ENCODE data around the gene NUDT9.
"Not testable (repeated sequence)": the region's sequence is repeated elsewhere in the genome, so short reads cannot be mapped to it uniquely, and the experiment has no call there.

Gene NUDT9

DNA sequence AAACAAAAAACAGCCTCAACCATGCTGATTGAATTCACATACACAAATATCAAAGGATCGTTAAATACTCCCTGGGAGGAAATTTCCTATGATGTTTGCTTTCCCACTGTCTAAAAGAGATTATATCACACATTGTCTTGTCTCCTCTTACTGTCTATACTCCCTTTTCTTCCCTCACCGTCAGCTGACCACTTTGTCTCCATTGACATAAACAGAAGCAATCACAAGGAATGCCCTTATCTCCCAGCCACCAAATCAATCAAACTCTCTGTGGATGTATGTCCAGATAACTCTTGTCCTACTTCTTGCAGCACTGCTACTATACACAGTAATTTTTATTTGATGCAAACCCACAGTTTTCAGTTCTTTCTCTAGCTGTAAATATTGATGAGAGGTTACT lies 12.2 kb upstream of the NUDT9 start:
- DNase-seq: no peak

DNA sequence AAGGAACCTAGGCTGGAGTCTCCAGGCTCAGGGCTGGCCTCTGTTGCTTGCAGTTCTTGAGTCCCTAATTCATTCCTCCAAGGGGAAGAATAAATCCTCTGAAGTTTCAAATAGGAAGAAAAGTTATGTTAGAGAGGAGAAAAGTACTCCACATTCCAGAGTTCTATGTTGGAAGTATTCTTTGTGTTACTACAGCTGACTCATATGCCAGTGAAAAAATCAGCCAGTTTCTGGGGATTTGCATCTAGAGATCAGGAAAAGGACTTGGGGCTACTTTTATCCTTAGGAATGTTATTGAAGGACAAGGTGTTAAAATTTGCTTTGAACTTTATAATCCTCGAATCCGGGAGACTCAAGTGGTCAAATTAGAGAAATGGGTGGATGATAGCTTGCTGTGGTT lies 11.7 kb upstream of the NUDT9 start:
- DNase-seq: no peak

DNA sequence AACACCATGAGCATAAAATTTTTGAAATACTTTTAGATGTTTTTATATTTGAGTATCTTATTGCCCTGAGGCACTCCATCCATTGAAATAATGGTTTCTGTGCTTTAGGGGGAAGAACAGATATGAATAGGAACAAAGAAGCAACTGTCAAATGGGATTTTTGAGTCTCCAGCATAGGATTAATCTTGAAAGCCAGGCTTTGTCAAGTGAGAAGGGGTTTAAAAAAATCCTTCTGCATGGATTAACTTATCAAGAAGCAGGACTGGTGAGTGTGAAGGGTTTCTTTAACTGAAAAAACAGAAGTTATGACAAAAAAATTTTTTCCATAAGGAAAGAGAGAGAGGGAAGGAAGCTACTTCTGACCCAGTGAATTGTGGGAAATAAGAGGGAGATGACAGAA lies 7.6 kb upstream of the NUDT9 start:
- no peak for DNase-seq

DNA sequence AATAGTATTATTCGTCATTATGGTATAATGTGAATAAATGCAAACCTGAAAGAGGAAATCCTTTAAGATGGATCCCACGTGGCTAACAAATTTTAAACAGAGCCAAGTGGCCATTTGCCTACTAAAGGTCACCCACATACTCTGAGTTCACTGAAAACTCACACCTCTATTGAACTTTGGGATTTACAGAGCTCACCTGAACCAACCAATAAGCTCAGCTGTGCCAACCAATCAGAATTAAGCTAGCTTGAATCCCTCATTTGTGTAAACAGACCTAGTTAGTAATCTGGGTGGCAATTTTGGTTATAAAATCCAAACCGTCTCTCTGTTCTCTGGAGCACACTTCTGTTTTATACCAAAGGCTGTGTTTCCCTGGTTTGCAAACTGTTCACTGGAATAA lies 5.4 kb upstream of the NUDT9 start:
- no peak for DNase-seq

DNA sequence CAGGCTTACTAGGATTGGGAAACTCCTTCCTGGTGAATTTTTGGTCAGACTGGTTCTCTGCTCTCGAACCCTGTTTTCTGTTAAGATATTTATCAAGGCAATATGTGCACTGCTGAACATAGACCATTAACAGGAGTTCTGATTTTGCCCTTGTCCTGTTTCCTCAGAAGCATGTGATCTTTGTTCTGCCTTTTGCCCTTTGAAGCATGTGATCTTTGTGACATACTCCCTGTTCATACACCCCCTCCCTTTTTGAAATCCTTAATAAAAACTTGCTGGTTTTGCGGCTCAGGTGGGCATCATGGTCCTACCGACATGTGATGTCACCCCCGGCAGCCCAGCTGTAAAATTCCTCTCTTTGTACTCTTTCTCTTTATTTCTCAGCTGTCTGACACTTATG lies 4.0 kb upstream of the NUDT9 start:
- DNase-seq: not testable (repeated sequence)

DNA sequence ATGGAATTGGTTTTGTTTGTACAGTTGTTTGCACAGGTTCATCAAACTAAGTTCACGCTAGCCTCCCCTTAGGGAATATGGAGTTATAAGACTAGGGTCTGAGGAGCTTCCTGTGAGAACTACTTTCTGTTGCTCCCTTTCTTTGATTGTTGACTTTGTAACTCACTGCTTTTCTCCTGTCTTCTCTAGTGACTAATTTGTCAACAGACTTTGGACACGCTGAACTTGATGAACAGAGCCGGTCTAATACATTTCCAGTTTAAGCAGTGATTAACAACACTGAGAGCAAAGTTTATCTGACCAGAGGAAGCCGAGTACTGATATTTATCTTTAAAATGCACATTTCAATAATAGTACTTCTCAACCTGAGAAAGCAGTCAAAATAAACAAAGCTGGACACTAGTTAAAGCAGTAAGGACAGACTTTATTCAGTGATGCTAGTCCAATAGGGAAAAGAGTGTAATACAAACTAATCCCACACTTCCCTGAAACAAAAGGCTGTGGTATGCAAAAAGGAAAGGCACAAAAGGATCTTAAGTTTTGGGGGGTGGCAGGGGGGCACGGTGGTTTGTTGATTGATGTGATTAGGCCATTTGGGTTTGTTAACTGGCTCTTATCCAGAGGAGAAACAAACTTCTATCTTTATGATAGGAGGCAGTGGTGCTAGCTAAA lies 2.7 kb upstream of the NUDT9 start:
- no peak for DNase-seq

DNA sequence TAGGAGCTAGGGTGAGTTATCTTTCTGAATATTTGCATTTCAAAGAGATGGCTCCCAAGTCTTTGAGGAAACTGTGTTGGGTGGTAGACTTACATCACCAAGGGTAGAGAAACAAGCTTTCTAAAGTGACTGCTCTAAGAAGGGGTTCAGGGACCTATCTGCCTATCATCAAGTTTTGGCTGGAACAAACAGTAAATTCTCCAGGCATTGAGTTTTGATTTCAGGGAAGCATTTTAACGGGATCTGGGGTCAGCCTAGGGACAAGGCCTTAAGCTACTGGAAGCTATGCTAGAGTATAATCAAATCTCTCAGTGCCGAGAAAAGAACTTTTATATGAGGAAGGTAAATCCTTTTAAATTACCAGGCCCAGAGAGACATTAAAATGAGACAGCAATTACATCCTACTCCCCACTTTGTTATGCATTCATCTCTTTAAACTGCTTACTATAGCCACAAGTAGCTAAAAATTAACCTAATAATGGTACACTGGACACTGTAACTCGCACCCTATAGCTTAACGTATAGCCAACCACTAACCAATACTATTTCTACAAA lies 2.0 kb upstream of the NUDT9 start:
- no peak for DNase-seq

DNA sequence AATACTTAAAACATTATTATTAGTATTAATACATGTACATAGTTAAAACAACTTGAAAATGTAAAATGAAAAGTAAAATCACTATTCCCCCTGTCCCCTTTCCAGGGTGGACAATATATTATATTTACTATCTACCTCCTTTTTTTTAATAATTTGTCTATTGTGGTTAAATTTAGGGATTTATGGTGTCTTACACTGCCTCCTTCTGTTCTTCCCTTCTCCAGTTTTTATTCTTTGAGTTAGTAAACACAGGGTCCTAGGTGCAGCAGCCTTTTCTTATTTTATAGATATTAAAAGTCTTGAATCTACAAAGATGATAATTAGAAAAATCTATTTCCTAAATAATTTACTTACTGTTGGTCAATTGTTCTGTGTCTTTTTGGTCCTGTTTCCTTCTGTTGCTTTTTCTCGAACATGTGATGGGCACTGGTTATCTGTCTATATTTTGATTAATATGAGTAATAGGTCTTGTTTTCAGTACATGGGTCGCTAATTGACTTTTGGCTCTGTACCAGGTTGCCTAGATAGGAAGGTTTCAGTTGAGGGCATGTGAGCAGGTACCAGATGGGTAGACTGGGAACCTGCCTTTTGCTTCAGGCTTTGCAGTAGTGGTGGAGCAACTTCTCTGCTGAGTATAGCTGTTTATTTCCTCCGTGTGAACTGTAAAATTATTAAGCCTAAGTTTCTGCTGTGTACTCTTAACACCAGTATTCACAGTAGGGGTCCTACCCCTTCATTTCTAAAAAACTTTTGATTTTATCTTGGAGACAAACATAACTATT lies 1.1 kb downstream of the NUDT9 start:
- DNase-seq: no peak

DNA sequence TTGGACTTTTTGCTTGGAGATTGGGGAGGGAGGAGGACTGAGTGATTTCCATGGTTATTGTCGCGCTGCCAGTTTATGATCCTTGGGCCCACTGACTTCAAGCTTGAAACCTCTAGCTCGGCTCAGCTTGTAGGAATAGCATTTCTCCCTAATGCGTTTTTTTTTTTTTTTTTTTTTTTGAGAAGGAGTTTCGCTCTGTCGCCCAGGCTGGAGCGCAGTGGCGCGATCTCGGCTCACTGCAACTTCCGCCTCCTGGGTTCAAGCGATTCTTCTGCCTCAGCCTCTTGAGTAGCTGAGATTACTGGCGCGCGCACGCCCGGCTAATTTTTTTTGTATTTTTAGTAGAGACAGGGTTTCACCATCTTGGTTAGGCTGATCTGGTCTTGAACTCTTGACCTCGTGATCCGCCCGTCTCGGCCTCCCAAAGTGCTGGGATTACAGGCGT lies 1.7 kb downstream of the NUDT9 start:
- DNase-seq: not testable (repeated sequence)

DNA sequence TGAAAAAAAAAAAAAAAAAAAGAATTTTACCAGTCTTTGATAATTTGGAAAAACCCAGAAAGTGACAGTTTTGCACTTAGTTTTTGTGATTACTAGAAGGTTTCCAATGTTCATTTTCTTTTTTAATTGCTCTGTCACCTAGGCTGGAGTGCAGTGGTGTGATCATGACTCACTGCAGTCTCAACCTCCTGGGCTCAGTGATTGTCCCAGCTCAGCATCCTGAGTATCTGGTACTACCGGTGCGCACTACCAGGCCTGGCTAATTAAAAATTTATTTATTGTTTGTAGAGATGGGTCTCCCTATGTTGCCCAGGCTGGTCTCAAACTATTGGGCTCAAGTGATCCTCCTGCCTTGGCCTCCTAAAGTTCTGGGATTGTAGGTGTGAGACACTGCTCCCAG lies 3.3 kb downstream of the NUDT9 start:
- DNase-seq: no peak

DNA sequence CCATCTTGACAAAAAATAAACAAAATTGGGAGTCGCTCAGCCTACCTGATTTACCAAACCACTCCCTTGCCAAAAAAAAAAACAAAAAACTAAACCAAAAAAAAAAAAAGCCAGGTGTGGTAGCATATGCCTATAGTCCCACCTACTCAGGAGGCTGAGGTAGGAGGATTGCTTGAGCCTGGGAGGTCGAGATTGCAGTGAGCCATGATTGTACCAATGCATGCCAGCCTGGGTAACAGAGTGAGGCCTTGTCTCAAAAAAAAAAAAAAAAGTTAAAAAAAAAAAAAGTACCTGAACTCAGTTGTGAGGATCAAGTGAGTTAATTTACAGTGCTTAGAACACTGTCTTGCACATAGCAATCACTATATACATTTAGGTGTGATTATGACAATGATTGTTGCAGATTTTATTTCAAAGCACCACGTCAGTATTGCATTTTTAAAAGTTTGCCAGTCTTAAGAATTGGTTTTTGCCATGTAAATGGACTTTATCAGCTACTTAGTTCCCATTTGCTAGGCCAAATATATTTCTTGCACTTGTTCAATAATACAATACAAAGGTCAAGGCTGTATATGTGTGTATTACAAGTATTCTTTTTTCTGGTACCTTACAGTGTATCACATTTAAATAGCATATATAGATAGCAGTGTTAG lies 4.6 kb downstream of the NUDT9 start:
- DNase-seq: no peak

DNA sequence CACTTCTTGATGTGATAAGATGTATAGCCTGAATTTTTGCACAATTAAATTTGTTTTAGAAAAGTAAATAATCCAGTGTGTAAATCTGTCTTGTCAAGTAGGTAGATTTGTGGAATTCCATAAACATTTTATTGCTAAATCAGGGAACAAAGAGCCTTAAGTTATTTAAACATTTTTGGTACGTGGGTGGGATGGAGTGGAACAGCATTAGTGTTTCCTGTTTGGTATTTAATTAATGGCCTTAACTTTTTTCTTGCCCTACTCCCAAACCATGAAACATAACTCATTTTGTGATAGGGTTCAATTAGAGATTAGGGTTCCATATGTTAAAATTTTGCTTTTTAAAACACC lies 5.1 kb downstream of the NUDT9 start:
- no peak for DNase-seq

DNA sequence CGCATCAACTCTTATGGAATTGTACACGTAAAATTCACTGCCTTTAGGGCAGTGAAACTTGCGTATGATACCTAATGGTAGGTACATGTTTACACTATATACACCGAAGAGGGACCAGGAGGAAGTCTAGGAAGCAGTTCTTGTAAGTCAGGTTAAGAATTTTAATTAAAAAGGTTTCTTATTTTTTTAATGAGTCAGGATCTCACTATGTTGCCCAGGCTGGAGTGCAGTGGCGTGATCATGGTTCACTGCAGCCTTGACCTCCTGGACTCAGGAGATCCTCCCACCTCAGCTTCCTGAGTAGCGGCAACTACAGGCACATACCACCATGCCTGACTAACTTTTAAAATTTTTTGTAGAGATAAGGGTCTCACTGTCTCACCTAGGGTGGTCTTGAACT lies 6.6 kb downstream of the NUDT9 start:
- no peak for DNase-seq

DNA sequence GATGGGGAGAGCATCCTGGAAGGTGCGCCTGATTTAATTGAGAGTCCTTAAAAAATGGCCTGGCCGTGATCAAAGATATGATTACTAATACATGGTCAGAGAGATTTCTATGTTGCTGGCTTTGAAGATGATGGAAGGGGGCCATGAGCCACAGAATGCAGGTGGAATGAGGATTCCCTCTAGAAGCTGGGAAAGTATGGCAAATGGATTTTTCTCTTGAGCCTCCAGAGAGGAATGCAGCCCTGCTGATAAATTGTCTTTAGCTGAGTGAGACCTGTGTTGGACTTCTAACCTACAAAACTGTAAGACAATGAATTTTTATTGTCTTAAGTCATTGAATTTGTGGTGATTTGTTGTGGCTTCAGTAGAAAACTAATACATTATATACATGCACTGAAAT lies 7.7 kb downstream of the NUDT9 start:
- DNase-seq: no peak

DNA sequence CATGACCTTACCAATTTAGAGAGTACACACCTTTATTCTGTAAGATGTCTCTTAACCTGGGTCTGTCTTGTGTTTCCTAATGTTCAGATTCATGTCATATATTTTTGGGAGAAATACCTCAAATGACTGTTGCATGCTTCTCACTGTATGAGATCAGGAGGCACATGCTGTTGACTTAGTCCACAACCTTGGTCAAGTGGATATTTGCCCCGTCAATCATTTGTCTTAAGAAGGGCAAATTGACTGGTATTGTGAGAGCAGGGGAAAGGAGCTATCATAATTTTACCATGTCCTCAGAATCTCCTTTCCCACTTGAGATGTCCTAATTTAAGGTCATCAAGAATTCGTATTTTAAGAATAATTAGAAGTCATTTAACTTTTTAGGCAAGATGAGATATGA lies 11.0 kb downstream of the NUDT9 start:
- no peak for DNase-seq

DNA sequence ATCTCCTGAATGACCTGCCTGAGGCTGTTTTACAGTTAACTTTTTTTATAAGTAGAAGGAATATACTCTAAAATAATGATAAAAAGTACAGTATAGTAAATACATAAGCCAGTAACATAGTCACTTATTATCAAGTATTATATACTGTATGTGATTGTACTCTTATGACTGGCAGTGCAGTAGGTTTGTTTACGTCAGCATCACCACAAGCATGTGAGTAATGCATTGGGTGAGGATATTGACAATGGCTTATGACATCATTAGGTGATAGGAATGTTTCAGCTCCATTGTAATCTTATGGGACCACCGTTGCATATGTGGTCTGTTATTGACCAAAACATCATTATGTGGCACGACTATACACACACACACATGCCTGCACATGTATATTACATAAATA lies 20.5 kb downstream of the NUDT9 start:
- no peak for DNase-seq

DNA sequence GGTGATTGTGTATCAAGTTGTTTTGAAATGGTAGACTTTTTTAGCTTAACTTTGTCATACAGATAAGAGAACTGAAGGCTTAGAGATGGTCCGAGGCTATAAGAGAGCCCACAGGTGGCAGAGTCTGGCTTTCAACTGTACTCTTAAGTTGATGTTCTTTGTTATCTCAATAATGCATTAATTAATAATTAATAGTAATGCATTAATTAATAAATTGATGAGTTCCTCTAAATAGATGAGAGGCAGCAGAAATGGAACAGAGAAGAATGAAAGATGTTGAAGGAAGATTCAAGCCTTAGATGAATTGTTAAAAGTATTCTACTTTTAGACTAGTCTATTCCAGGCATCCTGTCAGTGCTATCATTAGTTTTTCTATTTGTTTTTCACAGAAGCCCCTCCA lies 22.4 kb downstream of the NUDT9 start:
- DNase-seq: no peak

DNA sequence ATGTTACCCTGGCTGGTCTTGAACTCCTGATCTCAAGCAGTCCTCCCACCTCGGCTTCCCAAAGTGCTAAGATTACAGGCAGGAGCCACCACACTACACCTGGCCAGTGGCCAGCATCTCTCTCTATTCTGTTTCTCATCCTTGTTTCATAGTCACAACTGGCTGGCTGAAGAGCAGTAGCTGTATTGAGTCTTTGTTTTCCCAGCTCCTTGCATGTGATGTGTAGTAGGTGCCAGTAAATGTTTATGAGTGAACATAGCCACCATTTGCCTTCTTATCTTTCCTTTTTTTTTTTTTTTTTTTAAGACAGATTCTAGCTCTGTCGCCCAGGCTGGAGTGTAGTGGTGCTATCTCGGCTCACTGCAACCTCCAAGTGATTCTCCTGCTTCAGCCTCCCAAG lies 23.6 kb downstream of the NUDT9 start:
- DNase-seq: no peak

DNA sequence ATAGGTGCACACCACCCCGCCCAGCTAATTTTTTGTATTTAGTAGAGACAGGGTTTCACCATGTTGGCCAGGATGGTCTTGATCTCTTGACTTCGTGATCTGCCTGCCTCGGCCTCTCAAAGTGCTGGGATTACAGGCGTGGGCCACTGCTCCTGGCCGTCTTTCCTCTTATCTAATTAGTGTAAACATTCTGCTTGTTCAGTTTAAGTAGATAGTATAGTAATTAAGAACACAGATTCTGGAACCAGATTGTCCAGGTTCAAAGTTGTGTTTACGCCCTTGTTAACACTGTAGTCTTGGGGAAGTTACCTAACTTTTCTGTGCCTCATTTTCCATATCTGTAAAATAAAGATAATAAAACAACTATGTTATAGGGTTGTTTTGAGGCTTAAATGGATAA lies 24.0 kb downstream of the NUDT9 start:
- not testable (repeated sequence) for DNase-seq

DNA sequence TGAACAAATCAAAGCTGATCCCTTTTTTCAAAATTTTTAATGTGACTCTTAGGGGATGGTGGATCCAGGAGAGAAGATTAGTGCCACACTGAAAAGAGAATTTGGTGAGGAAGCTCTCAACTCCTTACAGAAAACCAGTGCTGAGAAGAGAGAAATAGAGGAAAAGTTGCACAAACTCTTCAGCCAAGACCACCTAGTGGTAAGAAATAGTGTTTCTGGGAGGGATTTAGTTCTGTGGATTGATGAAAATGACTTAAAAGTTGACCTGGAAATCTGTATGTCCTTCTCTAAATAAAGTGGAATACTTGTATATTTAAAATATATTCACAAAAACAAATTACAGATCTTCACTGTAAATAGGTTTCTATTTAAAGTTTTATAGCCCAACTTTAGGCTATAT lies 29.2 kb downstream of the NUDT9 start:
- DNase-seq: no peak

DNA sequence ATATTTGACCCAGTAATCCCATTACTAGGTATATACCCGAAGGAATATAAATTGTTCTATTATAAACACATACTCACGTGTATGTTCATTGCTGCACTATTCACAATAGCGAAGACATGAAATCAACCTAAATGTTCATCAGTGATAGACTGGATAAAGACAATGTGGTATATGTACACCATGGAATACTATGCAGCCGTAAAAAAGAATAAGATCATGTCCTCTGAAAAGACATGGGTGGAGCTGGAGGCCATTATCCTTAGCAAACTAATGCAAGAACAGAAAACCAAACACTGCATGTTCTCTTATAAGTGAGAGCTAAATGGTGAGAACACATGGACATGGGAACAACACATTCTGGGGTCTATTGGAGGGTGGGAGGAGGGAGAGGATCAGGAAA lies 36.5 kb downstream of the NUDT9 start:
- no peak for DNase-seq

DNA sequence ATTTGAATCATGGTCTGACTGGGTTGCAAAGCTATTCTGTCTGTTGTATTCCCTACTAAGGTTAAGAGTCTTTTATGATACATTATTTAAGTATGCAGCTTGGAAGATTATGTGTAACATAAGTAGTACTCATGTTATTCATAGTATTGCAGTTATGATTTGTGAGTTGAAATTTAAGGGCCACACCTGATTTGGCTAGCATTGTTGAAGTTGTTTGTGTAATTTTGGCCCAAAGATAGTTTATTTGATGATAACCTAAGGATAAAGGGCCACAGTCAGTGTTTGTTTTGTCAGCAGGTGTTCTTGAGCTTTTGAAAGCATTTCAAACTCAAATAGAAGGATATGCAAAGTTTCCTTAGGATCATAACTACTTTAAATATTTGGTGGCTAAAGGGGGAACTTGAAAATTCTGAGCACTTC lies 38.9 kb downstream of the NUDT9 start:
- DNase-seq: no peak

DNA sequence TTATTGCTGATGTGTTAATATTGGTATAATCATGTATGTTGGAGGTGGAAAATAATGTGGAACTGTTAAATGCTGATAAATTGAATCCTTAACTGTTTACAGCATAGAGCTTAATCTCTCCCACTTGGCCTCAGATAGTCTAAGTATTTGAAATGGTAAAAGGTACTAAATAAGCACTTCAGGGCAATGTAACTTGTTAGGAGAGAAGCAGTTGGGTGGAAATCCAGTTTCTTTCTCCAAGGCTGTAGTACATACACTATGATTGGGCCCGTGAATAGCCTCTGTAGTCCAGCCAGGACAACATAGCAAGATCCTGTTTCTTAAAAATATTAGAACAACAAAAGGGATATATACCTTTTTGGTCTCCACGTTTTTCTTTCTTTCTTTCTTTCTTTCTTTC lies 39.7 kb downstream of the NUDT9 start:
- DNase-seq: no peak

DNA sequence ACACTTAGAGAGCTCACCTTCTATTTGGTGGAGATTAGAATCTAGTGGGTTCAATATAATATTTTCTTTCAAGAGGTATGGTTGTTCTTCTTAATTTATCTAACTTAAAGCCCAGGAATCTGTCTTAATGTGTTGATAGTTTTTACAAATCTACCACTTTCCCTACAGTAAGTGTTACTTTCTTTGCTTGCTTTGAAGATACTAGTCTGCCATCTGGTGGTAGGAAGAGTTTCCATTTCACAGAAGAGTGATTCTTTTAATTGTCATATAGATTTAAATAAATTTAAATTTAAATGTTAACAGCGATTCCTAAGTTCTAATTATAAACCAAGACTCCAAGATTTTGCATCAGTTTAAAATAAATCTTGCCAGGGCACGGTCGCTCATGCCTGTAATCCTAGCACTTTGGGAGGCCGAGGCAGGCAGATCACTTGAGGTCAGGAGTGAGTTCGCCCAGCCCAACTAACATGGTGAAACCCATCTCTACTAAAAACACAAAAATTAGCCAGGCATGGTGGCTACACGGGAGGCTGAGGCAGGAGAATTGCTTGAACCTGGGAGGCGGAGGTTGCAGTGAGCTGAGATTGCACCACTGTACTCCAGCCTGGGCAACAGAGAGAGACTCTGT lies 43.5 kb downstream of the NUDT9 start:
- no peak for DNase-seq
